ENCODE measurements around the gene ALKBH6.

- TF ChIP-seq, protein P1, sequence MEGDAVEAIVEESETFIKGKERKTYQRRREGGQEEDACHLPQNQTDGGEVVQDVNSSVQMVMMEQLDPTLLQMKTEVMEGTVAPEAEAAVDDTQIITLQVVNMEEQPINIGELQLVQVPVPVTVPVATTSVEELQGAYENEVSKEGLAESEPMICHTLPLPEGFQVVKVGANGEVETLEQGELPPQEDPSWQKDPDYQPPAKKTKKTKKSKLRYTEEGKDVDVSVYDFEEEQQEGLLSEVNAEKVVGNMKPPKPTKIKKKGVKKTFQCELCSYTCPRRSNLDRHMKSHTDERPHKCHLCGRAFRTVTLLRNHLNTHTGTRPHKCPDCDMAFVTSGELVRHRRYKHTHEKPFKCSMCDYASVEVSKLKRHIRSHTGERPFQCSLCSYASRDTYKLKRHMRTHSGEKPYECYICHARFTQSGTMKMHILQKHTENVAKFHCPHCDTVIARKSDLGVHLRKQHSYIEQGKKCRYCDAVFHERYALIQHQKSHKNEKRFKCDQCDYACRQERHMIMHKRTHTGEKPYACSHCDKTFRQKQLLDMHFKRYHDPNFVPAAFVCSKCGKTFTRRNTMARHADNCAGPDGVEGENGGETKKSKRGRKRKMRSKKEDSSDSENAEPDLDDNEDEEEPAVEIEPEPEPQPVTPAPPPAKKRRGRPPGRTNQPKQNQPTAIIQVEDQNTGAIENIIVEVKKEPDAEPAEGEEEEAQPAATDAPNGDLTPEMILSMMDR (IDR thresholded peaks at IDR 0.05; ENCODE audit: poor library complexity): no peak
- TF ChIP-seq EZH2 (IDR thresholded peaks at IDR 0.05; ENCODE audit: borderline replicate concordance) (no peak), EZH2phosphoT487 (IDR thresholded peaks at IDR 0.05; ENCODE audit: low read depth, severe bottlenecking, unreplicated experiment) (no peak)
Measured at GRCh38 chr19:36041831-36042230, 27.8 kb upstream of the ALKBH6 start.
